HG03097 (cell line): ENCODE data around the gene EXD3.
"Not testable (repeated sequence)": the region's sequence is repeated elsewhere in the genome, so short reads cannot be mapped to it uniquely, and the experiment has no call there.

Experiments used
- ATAC-seq: cut with Tn5 transposase; IDR thresholded peaks from one replicate; pipeline ENCODE4 v1.9.1; 2021; ENCODE audit not compliant: unreplicated experiment, low FRiP score

The EXD3 gene

GRCh38 chr9:137263506-137263905 is 159.5 kb downstream of the EXD3 start:
- no peak for ATAC-seq

GRCh38 chr9:137262909-137263285 is 160.1 kb downstream of the EXD3 start:
- ATAC-seq, result no peak

GRCh38 chr9:137262173-137262908 is 160.6 kb downstream of the EXD3 start:
- not testable (repeated sequence) for ATAC-seq
